ENCODE data around the gene PKIB.
A peak's percentile ranks its signal among the peaks of the same experiment; 100 is the strongest.

Gene PKIB

GRCh38 chr6:122760330-122760729 is 150.1 kb downstream of the PKIB start:
- TF ChIP-seq, protein P1, sequence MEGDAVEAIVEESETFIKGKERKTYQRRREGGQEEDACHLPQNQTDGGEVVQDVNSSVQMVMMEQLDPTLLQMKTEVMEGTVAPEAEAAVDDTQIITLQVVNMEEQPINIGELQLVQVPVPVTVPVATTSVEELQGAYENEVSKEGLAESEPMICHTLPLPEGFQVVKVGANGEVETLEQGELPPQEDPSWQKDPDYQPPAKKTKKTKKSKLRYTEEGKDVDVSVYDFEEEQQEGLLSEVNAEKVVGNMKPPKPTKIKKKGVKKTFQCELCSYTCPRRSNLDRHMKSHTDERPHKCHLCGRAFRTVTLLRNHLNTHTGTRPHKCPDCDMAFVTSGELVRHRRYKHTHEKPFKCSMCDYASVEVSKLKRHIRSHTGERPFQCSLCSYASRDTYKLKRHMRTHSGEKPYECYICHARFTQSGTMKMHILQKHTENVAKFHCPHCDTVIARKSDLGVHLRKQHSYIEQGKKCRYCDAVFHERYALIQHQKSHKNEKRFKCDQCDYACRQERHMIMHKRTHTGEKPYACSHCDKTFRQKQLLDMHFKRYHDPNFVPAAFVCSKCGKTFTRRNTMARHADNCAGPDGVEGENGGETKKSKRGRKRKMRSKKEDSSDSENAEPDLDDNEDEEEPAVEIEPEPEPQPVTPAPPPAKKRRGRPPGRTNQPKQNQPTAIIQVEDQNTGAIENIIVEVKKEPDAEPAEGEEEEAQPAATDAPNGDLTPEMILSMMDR (IDR thresholded peaks at IDR 0.05): no peak
- Mint-ChIP-seq H3K4me3 (no peak overlapping the region), H3K9me3 (peaks cover 7% of the 10 kb centered on the region), H3K36me3 (ENCODE audit: low read depth) (no peaks in the 10 kb centered on the region), H3K27ac (no peak overlapping the region), H3K27me3 (ENCODE audit: low read depth, poor library complexity) (peaks cover 3% of the 10 kb centered on the region), H3K4me1 (peaks cover 5% of the 10 kb centered on the region)
- DNase-seq: no peak

- H3K27me3 Mint-ChIP-seq (ENCODE audit: low read depth, poor library complexity): peaks cover 7% of the 10 kb centered on the region
- no peaks in the 10 kb centered on the region for H3K36me3 Mint-ChIP-seq (ENCODE audit: low read depth)
- no peak overlapping the region for H3K27ac Mint-ChIP-seq
- H3K9me3 Mint-ChIP-seq: peaks cover 4% of the 10 kb centered on the region
- no peaks in the 10 kb centered on the region for H3K4me1 Mint-ChIP-seq
- TF ChIP-seq, protein P1 (IDR thresholded peaks at IDR 0.05): no peak
- DNase-seq: no peak
- H3K4me3 Mint-ChIP-seq: no peak overlapping the region
These were observed 156.1 kb downstream of the PKIB start for GRCh38 chr6:122766256-122766655.

DNA sequence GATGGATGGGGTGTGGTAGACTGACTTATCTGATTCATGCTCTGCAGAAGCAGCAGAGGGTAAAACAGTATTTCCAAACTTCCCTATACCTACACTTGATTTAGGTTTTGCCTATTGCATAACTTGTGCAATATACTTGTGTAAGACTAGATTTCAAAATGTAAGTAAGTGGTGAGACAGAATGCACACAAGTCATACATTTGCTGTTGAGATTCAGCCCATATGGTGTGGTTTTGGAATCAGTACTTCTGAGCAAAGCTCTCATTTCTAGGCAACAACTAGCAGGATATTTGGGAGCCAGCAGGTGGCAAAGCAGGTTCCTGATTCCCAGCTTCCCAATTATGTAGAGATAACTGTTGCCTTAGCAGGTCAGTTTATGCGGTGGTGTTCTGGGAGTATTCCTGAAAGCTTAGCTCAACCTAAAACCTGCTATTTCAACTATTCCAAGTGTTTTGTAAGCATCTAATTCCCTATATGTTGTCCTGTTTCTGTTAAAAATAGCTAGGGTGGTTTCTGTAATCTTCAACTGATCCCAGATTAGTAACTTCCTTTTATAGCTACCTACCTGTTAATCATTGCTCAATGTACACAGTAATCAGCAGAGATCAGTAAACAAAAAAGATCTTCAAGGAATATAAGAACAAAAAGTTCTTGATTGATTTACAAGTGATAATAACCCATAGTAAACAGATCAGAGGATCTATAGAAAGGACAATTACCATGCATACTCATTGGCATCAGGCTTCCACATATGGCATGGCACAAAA is 160.8 kb downstream of the PKIB start:
- H3K4me3 Mint-ChIP-seq: no peak overlapping the region
- H3K27me3 Mint-ChIP-seq (ENCODE audit: low read depth, poor library complexity): peaks cover 10% of the 10 kb centered on the region
- H3K9me3 Mint-ChIP-seq: no peaks in the 10 kb centered on the region
- no peak overlapping the region for H3K27ac Mint-ChIP-seq
- no peak for DNase-seq
- TF ChIP-seq, protein P1 (IDR thresholded peaks at IDR 0.05): peak; percentile 14
- H3K4me1 Mint-ChIP-seq: no peaks in the 10 kb centered on the region
- H3K36me3 Mint-ChIP-seq (ENCODE audit: low read depth): no peaks in the 10 kb centered on the region

- TF ChIP-seq, protein P1 (IDR thresholded peaks at IDR 0.05): no peak
- Mint-ChIP-seq H3K4me3 (no peak overlapping the region), H3K27me3 (ENCODE audit: low read depth, poor library complexity) (peaks cover 6% of the 10 kb centered on the region), H3K36me3 (ENCODE audit: low read depth) (no peaks in the 10 kb centered on the region), H3K4me1 (no peaks in the 10 kb centered on the region), H3K27ac (no peak overlapping the region), H3K9me3 (no peaks in the 10 kb centered on the region)
- DNase-seq: no peak
These were observed 162.7 kb downstream of the PKIB start for GRCh38 chr6:122772724-122773415.

Measured in nephron progenitor cell (in vitro differentiated cells).